Smooth muscle cell (in vitro differentiated cells): ENCODE measurements around the gene VCAN. TPM values are rescaled to one million over a fixed set of nuclear protein-coding genes. Genes with fewer than 3 reads are reported as not detected.

ENCODE experiments used
- DNase-seq: peaks from one replicate; lab custom pipeline; 2025; ENCODE audit not compliant: unreplicated experiment; lab: John Stamatoyannopoulos, UW
- H2AFZ ChIP-seq: fragments of 200-600 bp; sonication (generic); 2 replicates; pipeline ENCODE4 v1.6.0; 2016; ENCODE audit warnings: antibody characterized with exemption, low read depth, mild to moderate bottlenecking
- H3F3A ChIP-seq: fragments of 200-600 bp; sonication (generic); 2 replicates; pipeline ENCODE4 v1.6.0; 2017; ENCODE audit warnings: antibody characterized with exemption, low read depth
- H3K27ac ChIP-seq: fragments of 200-600 bp; sonication (generic); 2 replicates; pipeline ENCODE4 v1.5.1; 2016; ENCODE audit warnings: low read depth, mild to moderate bottlenecking
- H3K27me3 ChIP-seq: fragments of 200-600 bp; sonication (generic); 2 replicates; pipeline ENCODE4 v1.6.1; 2016; ENCODE audit warnings: low read depth, mild to moderate bottlenecking
- H3K36me3 ChIP-seq: fragments of 200-600 bp; sonication (generic); 2 replicates; pipeline ENCODE4 v1.5.1; 2016; ENCODE audit warnings: low read depth
- H3K4me1 ChIP-seq: fragments of 200-600 bp; sonication (generic); 2 replicates; pipeline ENCODE4 v1.5.1; 2016; ENCODE audit warnings: low read depth
- H3K4me2 ChIP-seq: fragments of 200-600 bp; sonication (generic); 2 replicates; pipeline ENCODE4 v1.6.0; 2016; ENCODE audit warnings: mild to moderate bottlenecking
- H3K4me3 ChIP-seq: fragments of 200-600 bp; sonication (generic); 2 replicates; pipeline ENCODE4 v1.5.1; 2016; ENCODE audit warnings: mild to moderate bottlenecking
- H3K79me2 ChIP-seq: fragments of 200-600 bp; sonication (generic); 2 replicates; pipeline ENCODE4 v1.6.0; 2016; ENCODE audit warnings: low read depth, mild to moderate bottlenecking
- H3K9ac ChIP-seq: fragments of 200-600 bp; sonication (generic); 2 replicates; pipeline ENCODE4 v1.6.0; 2016; ENCODE audit warnings: low read depth
- H3K9me3 ChIP-seq: fragments of 200-600 bp; sonication (generic); replicated peaks from 2 replicates; pipeline ENCODE4 v1.5.1; 2016; ENCODE audit warnings: low read depth
- H4K20me1 ChIP-seq: fragments of 200-600 bp; sonication (generic); 2 replicates; pipeline ENCODE4 v1.6.0; 2016; ENCODE audit warnings: low read depth
- WGBS: methylation state at CpG from one replicate; pipeline ENCODE4 v1.1.7; 2016; ENCODE audit warnings: low lambda C conversion rate; 5-methylcytosine and 5-hydroxymethylcytosine counted together
- polyA plus RNA-seq: library from polyadenylated mRNA; unstranded; fragments of >200 nt; fragmentation: Nextera tagmentation; extraction: Ambion mirVana; gene quantifications from 2 replicates; pipeline ENCODE4 v1.2.1, GENCODE V29; 2016
- total RNA-seq: library from RNA; depleted of rRNA; stranded (reverse); fragments of >200 nt; gene quantifications from 2 replicates; pipeline ENCODE4 v1.2.3, GENCODE V29; 2014
- TF ChIP-seq, protein P1 (sequence below): fragments of 200-600 bp; sonication (generic); IDR thresholded peaks from 2 replicates; pipeline ENCODE4 v1.5.1; 2017; ENCODE audit warnings: borderline replicate concordance, mild to moderate bottlenecking, antibody characterized with exemption; ENCODE audit not compliant: insufficient read depth, poor library complexity, severe bottlenecking

Gene VCAN
- total and polyA plus RNA-seq, 2 experiments from 2014 or later, result 702 to 2,724 TPM

GRCh38 chr5:83564069-83564749, 92.7 kb downstream of the VCAN start:
- Histone ChIP-seq H2AFZ (no peak overlapping the region), H3K27me3 (no peaks in the 10 kb centered on the region), H3K36me3 (peaks cover 21% of the 10 kb centered on the region), H3F3A (peaks cover 67% of the 10 kb centered on the region), H3K79me2 (peaks cover 22% of the 10 kb centered on the region), H3K4me3 (no peak overlapping the region), H3K9ac (no peak overlapping the region), H4K20me1 (peaks cover 100% of the 10 kb centered on the region), H3K9me3 (no peaks in the 10 kb centered on the region), H3K27ac (peak overlapping the region; percentile 65), H3K4me2 (peak overlapping the region; percentile 20), H3K4me1 (peaks cover 14% of the 10 kb centered on the region)
- WGBS, result 45% methylated on average over 5 of the region's 5 CpGs
- TF ChIP-seq, protein P1, sequence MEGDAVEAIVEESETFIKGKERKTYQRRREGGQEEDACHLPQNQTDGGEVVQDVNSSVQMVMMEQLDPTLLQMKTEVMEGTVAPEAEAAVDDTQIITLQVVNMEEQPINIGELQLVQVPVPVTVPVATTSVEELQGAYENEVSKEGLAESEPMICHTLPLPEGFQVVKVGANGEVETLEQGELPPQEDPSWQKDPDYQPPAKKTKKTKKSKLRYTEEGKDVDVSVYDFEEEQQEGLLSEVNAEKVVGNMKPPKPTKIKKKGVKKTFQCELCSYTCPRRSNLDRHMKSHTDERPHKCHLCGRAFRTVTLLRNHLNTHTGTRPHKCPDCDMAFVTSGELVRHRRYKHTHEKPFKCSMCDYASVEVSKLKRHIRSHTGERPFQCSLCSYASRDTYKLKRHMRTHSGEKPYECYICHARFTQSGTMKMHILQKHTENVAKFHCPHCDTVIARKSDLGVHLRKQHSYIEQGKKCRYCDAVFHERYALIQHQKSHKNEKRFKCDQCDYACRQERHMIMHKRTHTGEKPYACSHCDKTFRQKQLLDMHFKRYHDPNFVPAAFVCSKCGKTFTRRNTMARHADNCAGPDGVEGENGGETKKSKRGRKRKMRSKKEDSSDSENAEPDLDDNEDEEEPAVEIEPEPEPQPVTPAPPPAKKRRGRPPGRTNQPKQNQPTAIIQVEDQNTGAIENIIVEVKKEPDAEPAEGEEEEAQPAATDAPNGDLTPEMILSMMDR, result peak; percentile 52
- DNase-seq, result no peak

GRCh38 chr5:83567741-83568140, 96.2 kb downstream of the VCAN start:
- Histone ChIP-seq H2AFZ (no peak overlapping the region), H3K4me3 (no peak overlapping the region), H3K79me2 (peaks cover 22% of the 10 kb centered on the region), H3K27ac (peak overlapping the region; percentile 74), H3K4me1 (peaks cover 6% of the 10 kb centered on the region), H3K36me3 (peaks cover 17% of the 10 kb centered on the region), H3K27me3 (no peaks in the 10 kb centered on the region), H3K9ac (no peak overlapping the region), H3F3A (peaks cover 50% of the 10 kb centered on the region), H3K9me3 (no peaks in the 10 kb centered on the region), H4K20me1 (peaks cover 99% of the 10 kb centered on the region), H3K4me2 (peak overlapping the region; percentile 48)
- DNase-seq, result no peak
- WGBS, result 79% methylated on average over 2 of the region's 2 CpGs
- TF ChIP-seq, protein P1, result no peak

- Histone ChIP-seq H2AFZ (no peak overlapping the region), H3K27ac (peak overlapping the region; percentile 74), H3K4me1 (peaks cover 2% of the 10 kb centered on the region), H3K27me3 (no peaks in the 10 kb centered on the region), H3K4me2 (no peak overlapping the region), H3K36me3 (peaks cover 18% of the 10 kb centered on the region), H4K20me1 (peaks cover 98% of the 10 kb centered on the region), H3K9me3 (no peaks in the 10 kb centered on the region), H3K79me2 (peaks cover 22% of the 10 kb centered on the region), H3K4me3 (no peak overlapping the region), H3F3A (peaks cover 50% of the 10 kb centered on the region), H3K9ac (no peak overlapping the region)
- TF ChIP-seq, protein P1, result no peak
- no peak for DNase-seq
- 89% methylated on average over 2 of the region's 2 CpGs for WGBS
Observed at GRCh38 chr5:83568186-83568585, 96.6 kb downstream of the VCAN start.

- Histone ChIP-seq H3F3A (peaks cover 65% of the 10 kb centered on the region), H4K20me1 (peaks cover 97% of the 10 kb centered on the region), H3K9me3 (no peaks in the 10 kb centered on the region), H3K9ac (no peak overlapping the region), H3K4me1 (peaks cover 6% of the 10 kb centered on the region), H3K4me2 (no peak overlapping the region), H2AFZ (no peak overlapping the region), H3K4me3 (no peak overlapping the region), H3K27ac (peak overlapping the region; percentile 74), H3K79me2 (peaks cover 11% of the 10 kb centered on the region), H3K36me3 (peaks cover 29% of the 10 kb centered on the region), H3K27me3 (no peaks in the 10 kb centered on the region)
- 90% methylated on average over 2 of the region's 2 CpGs for WGBS
- TF ChIP-seq, protein P1, result no peak
- no peak for DNase-seq
Observed at GRCh38 chr5:83570916-83571315, 99.4 kb downstream of the VCAN start.
